GM18526 (cell line): ENCODE results near the gene GRIK3.

Experiments
- POLR2A ChIP-seq: IDR thresholded peaks from 3 replicates; pipeline ENCODE4 v1.6.1; 2011; ENCODE audit not compliant: insufficient read length; ENCODE audit errors: extremely low read depth

GRIK3 gene

DNA sequence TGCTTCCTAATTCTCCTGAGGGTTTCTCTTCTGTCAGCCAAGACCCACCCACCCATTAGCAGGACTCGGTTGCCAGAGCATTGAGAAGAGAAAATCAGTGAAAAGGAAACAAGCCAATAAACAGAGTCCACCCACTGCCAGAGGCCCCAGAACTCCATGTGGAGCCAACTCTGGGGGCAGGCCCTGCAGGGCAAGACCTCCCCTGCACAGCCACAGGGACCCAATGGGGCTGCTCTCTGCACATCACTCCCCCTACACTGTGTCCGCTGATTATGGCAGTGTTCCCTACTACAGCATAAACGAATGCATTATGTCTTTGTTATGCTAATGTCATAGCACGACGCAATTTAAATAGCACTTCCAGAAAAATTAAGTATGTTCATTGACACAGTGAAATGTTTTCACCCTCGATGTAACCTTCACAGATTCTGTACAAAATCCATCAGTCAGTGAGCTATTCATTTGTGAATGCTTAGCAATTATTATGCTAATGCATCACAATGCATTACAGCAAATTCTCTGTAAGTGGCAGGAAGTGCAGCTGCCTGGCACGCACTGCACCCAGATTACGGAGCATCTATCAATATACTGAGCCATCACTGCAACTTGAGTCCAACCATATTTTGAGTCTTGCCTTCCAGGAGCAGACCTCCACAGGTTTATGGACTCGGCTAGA is 56.4 kb downstream of the GRIK3 start:
- no peak for TF ChIP-seq POLR2A

DNA sequence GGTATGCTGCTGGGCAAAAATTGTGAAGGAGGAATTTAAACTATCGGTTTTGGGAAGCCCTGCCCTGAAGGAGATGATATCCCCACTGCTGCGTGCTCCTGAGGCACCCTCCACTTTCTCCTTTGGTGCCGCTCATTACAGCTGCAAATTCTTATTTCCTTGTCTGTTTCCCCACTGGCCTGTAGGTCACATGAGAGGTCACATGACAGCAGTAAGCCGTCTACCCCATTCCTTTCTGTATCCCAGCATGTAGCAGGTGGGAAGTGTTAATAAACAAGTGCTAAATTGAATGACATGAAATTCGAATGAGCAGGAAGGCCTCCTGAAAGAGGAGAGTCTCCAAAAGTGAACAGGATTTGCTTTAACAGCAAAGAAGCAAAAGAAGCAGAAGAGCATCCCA is 58.7 kb downstream of the GRIK3 start:
- TF ChIP-seq POLR2A, result no peak

DNA sequence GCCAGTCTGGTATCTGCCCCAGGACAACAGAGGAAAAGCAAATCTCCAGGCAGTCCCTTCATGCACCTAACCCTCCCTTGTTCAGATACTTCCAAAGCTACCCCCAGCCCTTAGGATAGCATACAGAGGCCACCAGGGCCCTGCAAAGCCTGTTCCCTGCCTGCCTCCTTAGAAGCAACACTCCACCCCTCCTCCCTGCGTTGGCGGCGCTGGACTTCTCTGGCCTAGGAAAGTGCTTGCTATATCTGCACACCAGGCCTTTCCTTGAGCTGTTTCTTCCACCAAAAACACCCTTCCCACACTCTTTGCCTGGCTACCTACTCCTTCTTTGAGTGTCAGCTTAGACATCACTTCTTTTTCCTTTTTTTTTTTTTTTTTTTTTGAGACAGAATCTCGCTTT is 61.3 kb downstream of the GRIK3 start:
- TF ChIP-seq POLR2A, result no peak

DNA sequence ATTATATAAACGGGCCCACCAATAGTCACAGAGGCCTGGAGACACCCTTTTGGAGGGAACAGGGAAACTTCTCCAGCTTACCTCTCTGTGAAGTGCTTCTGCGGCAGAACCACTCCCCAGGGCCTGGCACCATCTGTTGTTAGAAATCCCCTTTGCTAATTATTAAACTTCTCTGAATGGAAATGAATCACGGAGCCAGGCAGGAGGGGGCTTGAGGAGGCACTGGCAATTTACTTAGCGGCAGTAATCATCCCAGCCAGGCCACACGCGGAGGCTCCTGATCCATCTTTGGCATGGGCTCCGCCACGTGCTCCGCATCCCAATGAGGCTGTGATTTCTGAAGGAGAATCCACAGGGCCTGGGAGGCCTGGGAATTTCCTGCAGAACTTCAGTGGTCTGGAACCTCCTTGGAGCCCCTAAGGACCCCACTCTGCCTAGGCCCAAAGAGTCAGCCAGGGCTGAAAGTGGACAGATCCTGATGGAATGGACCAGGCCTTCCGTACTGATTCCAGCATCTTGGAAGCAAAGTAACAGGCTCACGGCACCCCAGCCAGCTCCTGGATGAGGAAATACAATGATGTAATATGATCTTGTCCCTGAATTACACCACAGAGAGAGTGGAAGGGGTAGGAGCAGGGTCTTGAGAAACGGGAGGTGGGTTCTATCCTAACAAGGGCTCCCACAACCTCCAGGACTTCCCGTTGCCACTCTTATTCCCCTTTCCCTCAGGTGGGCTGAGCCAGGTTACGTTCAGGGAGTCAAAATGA is 62.3 kb downstream of the GRIK3 start:
- no peak for TF ChIP-seq POLR2A

DNA sequence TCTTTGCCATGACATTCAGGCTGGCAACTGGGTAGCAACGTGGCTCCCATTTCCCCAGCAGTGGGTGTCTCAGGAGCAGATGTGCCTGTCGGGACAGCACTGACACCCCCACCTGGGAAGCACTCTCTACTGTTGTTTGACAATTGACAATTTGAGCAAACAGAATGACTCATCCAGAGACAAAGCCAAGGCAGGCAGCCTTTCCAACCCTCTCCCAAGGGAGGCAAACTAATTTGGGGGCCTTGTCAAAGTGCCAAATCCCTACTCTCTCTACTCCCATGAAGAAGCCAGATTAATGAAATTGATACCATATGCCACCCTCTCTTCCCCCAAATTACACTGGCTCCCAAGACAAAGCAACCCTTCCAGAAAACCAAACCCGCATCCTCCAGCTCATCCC is 65.6 kb downstream of the GRIK3 start:
- TF ChIP-seq POLR2A, result no peak

DNA sequence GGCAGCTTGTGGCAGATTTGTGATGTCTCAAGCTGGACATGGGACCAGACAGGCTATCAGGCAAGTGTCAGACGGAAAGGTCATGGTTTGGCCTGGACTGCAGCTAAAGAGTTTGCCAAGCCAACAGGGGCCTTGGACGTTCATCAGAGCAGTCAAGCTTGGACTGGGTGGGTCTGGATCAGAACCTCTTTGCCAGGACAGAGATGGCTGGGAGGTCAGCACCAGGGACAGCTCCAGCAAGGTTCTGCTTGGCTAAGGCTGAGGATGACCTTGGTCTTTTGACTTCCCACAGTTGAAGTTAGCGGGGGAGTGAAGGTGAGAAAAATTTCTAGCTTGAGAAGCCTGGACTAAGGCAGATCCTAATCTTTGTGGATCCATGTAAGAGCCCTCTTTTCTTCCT is 68.1 kb downstream of the GRIK3 start:
- TF ChIP-seq POLR2A, result no peak

DNA sequence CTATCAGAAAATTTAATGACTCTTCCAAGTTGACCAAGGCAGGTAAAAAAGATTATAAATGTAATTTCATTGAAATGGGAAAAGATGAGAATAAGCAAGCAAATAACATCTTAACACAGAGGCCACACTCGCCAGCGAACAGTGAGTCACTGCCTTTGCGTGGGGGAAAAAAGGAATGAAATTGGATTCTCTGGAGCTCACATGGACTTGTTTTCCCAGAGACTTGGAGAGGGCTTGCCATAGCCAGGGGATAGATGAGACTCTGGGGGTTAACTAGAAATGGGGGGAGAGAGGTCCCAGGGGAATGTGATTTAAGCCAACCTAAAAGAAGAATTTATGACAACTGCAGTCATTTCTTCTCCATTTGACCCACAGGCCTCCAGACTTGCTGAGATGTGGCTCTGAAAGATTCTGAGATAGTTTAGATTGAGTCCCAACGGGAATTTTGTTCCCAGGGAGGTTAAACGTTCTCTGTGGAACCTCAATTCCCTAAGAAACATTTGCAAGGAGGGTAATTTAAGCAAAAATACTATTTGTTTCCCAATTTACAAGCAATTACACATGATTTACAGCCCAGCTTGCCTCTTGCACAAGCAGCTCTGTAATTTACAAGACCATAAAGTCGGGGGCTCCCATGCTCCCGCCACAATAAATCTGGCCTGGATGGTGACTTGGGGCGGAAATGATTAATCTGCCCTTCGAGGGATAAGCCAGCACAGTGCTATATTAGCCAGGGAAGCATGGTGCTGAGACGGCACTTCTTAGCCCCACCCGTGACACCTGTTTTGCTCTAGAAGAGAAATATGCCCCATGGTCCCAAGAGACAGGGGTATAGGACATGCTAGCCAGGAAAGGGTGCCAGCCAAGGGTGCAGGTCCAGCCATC is 68.8 kb downstream of the GRIK3 start:
- TF ChIP-seq POLR2A, result no peak

DNA sequence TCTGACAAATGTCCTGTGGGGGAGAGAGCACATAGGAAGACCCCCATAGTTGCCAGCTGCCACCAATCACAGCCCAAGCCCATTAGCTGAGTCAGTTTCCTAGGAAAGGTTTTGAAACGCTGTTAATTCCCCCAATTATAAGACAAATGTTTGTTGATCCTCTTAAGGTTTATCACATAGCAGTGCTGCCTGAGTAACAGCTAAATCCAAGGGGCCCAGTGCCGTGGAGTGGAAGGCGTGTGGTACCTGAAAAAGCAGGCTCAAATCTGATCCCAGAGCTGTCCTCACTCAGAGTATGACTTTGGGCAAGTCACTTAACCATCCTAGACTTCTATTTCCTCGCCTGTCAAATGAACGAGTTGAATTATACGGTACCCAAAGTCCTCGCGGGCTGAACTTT is 69.5 kb downstream of the GRIK3 start:
- no peak for TF ChIP-seq POLR2A

DNA sequence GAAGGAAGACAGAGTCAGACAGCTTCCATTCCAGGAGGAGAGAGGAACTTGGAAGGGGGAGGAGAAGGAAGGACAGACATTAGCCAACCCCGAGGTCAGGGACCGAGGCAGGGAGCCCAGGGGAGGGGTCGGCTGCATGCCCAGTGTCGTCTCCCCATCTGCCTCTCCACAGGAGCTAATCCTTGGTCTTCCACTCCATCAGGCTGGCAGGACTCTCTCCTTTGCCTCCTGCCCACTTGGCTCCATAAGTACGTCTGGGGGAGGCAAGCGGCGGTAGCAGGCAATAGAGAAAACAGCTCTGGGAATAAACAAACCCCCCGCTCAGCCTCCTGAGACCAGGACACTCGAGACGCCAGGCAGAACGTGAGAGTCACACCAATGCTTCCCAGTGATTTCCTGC is 71.3 kb downstream of the GRIK3 start:
- TF ChIP-seq POLR2A, result no peak

DNA sequence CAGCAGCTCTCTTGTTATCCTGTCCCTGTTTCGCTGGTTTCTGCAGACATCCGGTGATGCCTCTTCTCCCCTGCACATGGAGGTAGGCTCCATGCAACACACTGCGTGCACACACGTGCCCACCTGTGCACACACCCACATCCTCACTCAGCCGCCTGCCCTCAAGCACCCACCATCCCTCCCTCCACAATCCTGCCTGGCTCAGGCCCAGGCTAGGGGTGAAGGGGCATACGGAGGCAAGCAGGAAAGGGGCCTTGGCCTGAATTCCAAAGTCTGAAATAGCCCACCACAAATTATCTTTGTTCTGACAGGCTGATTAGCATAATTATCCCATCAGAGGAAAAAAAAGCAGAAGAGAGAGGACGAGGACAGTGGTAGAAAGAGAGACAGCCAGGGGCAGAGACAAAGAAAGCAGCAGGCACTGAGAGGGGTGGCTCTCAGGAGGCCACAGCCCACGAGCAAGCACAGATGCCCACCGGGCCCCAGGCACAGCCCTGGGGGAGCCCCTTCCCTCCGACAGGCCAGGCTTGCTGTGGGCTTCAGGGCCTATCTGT is 73.2 kb downstream of the GRIK3 start:
- no peak for TF ChIP-seq POLR2A

DNA sequence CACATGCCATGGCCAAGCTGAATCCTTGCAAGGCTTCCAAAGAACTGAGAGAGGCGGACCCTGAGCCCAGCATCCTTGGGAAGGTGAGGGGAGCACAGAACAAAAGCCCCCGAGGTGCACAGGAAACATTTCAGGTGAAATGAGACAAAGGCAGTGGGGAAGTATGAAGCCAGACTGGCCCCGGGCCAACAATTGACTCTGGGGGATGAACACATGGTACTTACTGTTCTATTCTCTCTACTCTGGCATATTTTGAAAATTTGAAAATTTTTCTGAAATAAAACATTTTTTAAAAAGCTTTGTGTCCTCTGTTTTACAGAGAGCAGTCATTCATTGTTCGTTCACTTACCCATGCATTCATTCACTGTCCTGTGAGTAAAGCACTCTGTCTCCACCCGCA is 77.7 kb downstream of the GRIK3 start:
- no peak for TF ChIP-seq POLR2A

DNA sequence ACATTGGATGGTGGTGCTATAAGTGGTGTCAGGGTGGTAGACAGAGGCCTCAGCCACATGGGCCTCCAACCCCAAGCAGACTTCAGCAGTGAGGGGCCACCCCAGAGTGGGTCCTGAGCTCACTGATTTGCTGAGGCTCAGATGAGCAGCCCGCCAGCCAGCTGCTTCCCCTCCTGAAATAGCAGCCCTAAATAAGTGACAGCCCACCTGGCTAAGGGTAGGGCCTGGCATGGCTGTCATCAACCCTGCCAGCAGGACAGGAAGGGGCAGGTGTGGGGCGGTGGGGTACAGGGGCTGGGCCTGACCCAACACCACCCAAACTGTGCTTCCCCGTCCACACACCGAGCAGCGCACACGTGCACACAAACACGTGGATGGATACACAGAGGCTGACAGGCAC is 79.3 kb downstream of the GRIK3 start:
- TF ChIP-seq POLR2A, result no peak

DNA sequence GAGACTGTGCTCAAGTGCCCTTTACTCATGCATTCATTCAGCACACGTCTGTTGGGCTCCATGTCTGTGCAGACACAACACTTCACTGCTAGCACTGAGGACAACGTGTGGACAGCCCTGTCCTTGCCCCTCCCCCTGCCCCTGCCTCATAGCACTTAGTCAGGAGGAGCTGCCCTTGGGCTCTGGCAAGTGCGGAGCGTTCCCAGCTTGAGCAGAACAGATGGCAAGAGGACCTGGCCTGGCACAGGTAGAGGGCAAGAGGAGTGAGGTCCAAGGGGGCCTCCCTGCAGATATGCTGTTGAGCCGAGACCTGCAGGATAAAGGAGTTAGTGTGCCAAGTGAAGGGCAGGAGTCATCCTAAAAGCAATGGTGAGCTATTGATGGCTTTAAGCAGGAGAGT is 81.3 kb downstream of the GRIK3 start:
- TF ChIP-seq POLR2A, result no peak

DNA sequence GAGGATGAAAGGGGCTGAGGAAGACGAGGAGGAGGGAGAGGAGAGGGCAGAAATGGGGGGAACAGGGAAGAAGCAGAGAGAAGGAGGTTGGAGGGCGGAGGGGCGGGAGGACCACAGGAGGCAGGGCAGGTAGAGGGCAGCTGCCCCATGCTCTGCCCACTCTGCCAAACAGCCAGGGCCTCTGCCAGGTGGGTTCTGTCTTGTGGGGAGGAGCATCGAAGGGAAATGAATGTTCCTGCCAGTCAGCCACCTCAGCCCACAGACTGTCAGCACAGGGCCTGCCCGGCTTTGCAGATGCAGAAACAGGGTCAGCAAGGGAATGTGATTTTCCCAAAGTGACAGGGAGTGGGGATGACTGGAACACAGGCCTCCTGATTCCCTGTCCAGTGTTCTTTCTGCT is 82.6 kb downstream of the GRIK3 start:
- no peak for TF ChIP-seq POLR2A

DNA sequence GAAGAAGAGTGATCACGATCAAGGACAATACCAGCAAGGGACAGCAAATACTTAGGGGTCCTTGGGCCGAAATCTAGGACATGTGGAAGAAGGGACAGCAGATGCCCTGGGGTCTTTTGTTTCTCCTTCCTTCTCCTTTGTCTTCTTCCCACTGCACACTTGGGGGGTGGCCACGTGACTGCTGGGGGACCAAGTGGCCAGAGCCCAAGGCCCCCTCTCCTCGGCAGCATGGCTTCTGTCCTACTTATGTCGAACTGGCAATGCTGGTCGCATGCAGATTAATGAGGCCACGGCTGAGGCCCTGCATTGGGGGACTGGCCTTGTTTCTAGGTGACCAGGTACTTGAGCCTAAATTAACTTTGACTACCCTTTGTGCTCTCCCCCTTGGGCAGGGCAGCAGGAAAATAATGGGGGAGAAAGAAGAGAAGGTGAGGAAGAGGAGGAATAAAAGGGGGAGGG is 83.0 kb downstream of the GRIK3 start:
- no peak for TF ChIP-seq POLR2A
